AG04450 (cell line): ENCODE measurements around the gene AMMECR1. TPM values are rescaled to one million over a fixed set of nuclear protein-coding genes. Genes with fewer than 3 reads are reported as not detected.

Experiments used
- CTCF ChIA-PET: fragments of 300-600, 350-600 bp; formaldehyde crosslinking; extraction: SDS; loops from one replicate; lab custom pipeline; 2022; ENCODE audit warnings: antibody characterized with exemption, inconsistent platforms; lab: Charles Lee
- POLR2A ChIA-PET: fragments of 350-600 bp; formaldehyde crosslinking; extraction: SDS; loops from one replicate; lab custom pipeline; 2021; ENCODE audit warnings: antibody characterized with exemption, inconsistent platforms; lab: Yijun Ruan, JAX
- DNase-seq: peaks from one replicate; pipeline ENCODE4 v3.0.0-alpha.2; 2011; ENCODE audit warnings: low read depth, low spot score
- H3K27ac ChIP-seq: one replicate; pipeline ENCODE4 v1.5.1; 2012; ENCODE audit warnings: low read depth, low read length, control low read depth
- H3K27me3 ChIP-seq: one replicate; pipeline ENCODE4 v1.6.0; 2012; ENCODE audit warnings: low read length; ENCODE audit not compliant: control insufficient read depth, insufficient read depth
- H3K4me3 ChIP-seq: 2 replicates; pipeline ENCODE4 v1.5.1; 2011; ENCODE audit warnings: mild to moderate bottlenecking, low read depth, low read length, control low read depth
- H3K9me3 ChIP-seq: 2 replicates; pipeline ENCODE4 v1.5.1; 2012; ENCODE audit warnings: low read length; ENCODE audit not compliant: control insufficient read depth, insufficient read depth
- polyA plus RNA-seq: library from polyadenylated mRNA; depleted of rRNA; stranded (reverse); fragments of >200 nt; gene quantifications from 2 replicates; pipeline ENCODE4 v1.2.3, GENCODE V29; 2011
- TF ChIP-seq, protein P1 (sequence below): IDR thresholded peaks from 2 replicates; pipeline ENCODE4 v1.5.1; 2011; ENCODE audit warnings: low read depth, low read length, control low read depth, inconsistent platforms

AMMECR1 gene
- polyA plus RNA-seq, 1 experiment: 13.0 TPM

GRCh38 chrX:110280954-110281353 lies 36.9 kb downstream of the AMMECR1 start:
- H3K4me3 ChIP-seq: no peak overlapping the region
- POLR2A ChIA-PET: no interaction called here

GRCh38 chrX:110277609-110278008 lies 40.3 kb downstream of the AMMECR1 start:
- POLR2A ChIA-PET: no interaction called here

More at GRCh38 chrX:110280954-110281353, 36.9 kb downstream of the AMMECR1 start:
- H3K9me3 ChIP-seq: no peaks in the 10 kb centered on the region
- TF ChIP-seq, protein P1, sequence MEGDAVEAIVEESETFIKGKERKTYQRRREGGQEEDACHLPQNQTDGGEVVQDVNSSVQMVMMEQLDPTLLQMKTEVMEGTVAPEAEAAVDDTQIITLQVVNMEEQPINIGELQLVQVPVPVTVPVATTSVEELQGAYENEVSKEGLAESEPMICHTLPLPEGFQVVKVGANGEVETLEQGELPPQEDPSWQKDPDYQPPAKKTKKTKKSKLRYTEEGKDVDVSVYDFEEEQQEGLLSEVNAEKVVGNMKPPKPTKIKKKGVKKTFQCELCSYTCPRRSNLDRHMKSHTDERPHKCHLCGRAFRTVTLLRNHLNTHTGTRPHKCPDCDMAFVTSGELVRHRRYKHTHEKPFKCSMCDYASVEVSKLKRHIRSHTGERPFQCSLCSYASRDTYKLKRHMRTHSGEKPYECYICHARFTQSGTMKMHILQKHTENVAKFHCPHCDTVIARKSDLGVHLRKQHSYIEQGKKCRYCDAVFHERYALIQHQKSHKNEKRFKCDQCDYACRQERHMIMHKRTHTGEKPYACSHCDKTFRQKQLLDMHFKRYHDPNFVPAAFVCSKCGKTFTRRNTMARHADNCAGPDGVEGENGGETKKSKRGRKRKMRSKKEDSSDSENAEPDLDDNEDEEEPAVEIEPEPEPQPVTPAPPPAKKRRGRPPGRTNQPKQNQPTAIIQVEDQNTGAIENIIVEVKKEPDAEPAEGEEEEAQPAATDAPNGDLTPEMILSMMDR: no peak
- peak; percentile 4 for DNase-seq
- H3K27ac ChIP-seq: no peak overlapping the region
- no peaks in the 10 kb centered on the region for H3K27me3 ChIP-seq
- CTCF ChIA-PET: interaction anchor here (0.6 kb wide), 2 partner anchors 70 to 91 kb away, joined by 3 to 4 read pairs; no protein-coding TSS in a partner anchor

DNA sequence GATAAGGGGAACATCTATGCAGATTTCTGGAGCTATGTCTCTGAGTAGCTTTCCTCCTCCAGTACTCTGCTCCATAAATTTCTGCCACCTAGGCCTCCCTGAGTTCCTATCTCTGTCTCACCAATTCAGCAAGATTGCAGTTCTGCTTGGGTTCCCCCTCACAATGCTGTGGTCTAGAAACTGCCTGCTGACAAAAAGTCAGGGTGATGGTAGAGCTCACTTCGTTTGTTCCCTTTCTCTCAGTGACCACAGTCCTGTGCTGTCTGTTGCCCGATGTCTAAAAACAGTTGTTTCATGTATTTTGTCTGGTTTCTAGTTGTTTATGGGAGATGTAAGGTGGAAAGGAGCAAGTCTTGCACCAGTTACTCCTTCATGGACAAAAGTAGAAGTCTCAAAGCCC lies 41.1 kb downstream of the AMMECR1 start:
- no peaks in the 10 kb centered on the region for H3K27me3 ChIP-seq
- no peaks in the 10 kb centered on the region for H3K9me3 ChIP-seq
- ChIA-PET POLR2A (no interaction called here), CTCF (interaction anchor here (1.2 kb wide), 1 partner anchor 130 kb away, joined by 3 read pairs; no protein-coding TSS in a partner anchor)
- no peak for DNase-seq
- TF ChIP-seq, protein P1: no peak
- H3K4me3 ChIP-seq: no peak overlapping the region
- no peak overlapping the region for H3K27ac ChIP-seq

More at GRCh38 chrX:110277609-110278008, 40.3 kb downstream of the AMMECR1 start:
- Histone ChIP-seq H3K9me3 (no peaks in the 10 kb centered on the region), H3K27ac (no peak overlapping the region), H3K4me3 (no peak overlapping the region), H3K27me3 (no peaks in the 10 kb centered on the region)
- CTCF ChIA-PET: interaction anchor here (1.2 kb wide), 1 partner anchor 131 kb away, joined by 3 read pairs; no protein-coding TSS in a partner anchor
- no peak for DNase-seq
- TF ChIP-seq, protein P1: no peak

GRCh38 chrX:110268886-110269285 lies 49.0 kb downstream of the AMMECR1 start:
- H3K27me3 ChIP-seq: no peaks in the 10 kb centered on the region
- H3K9me3 ChIP-seq: no peaks in the 10 kb centered on the region
- H3K4me3 ChIP-seq: no peak overlapping the region
- ChIA-PET CTCF (no interaction called here), POLR2A (no interaction called here)
- TF ChIP-seq, protein P1: no peak
- no peak for DNase-seq
- H3K27ac ChIP-seq: no peak overlapping the region

- Histone ChIP-seq H3K27me3 (no peaks in the 10 kb centered on the region), H3K4me3 (no peak overlapping the region), H3K27ac (no peak overlapping the region), H3K9me3 (no peaks in the 10 kb centered on the region)
- TF ChIP-seq, protein P1: no peak
- no peak for DNase-seq
- ChIA-PET POLR2A (no interaction called here), CTCF (no interaction called here)
Observed at GRCh38 chrX:110268395-110268794, 49.5 kb downstream of the AMMECR1 start.
